K562 (cell line): ENCODE measurements around the gene DIPK1A. TPM values are rescaled to one million over a fixed set of nuclear protein-coding genes. Genes with fewer than 3 reads are reported as not detected.
A peak's percentile ranks its signal among the peaks of the same experiment; 100 is the strongest.

Experiments used
- ATAC-seq: fragments of 200-7000 bp; cut with Tn5 transposase; 3 replicates; pipeline ENCODE4 v1.9.1; 2020; ENCODE audit warnings: moderate library complexity
- BruUV-seq: library from RNA; stranded (reverse); fragments of 400-500 nt; replicated peaks from 2 replicates; lab custom pipeline; 2021; lab: Mats Ljungman, UMichigan
- CTCF ChIA-PET: fragments of 300-600 bp; formaldehyde crosslinking; extraction: SDS; loops from one replicate; lab custom pipeline; 2021; ENCODE audit warnings: low intra/inter-chr PET ratio; lab: Yijun Ruan, JAX
- POLR2A ChIA-PET: fragments of 300-600, 350-650 bp; sonication (Branson Sonifier 250); formaldehyde crosslinking; extraction: SDS; loops from one replicate; lab custom pipeline; 2021; ENCODE audit warnings: antibody characterized with exemption, inconsistent platforms; lab: Yijun Ruan, JAX
- DNase-seq, 4 experiments: peaks; one replicate each; pipeline versions ENCODE4 v3.0.0 to v3.0.0-alpha.2; 2011 to 2018; ENCODE audit warnings: low spot score in 3 of 4, mixed read lengths in 3 of 4; ENCODE audit errors: extremely low read depth in 1 of 4
- FAIRE-seq: peaks from 2 replicates; lab custom pipeline; 2011; peaks lifted over from hg19 to GRCh38; lab: Jason Lieb, UNC
- H2AFZ ChIP-seq: 2 replicates; pipeline ENCODE4 v1.6.0; 2011; ENCODE audit warnings: low read depth, low read length, control low read depth, inconsistent platforms
- H3K27ac ChIP-seq: fragments of 200-600 bp; 3 replicates; pipeline ENCODE4 v1.8.0; 2011; ENCODE audit warnings: low read depth, mild to moderate bottlenecking, control low read depth, inconsistent platforms, low read length, moderate library complexity, mixed read lengths; ENCODE audit errors: extremely low read depth
- H3K27me3 ChIP-seq, 2 experiments: fragments of 300-600 bp in 1 of 2; 2 replicates in 1 of 2; 3 replicates in 1 of 2; pipeline versions ENCODE4 v1.6.0 to v1.8.0; 2011; ENCODE audit warnings: inconsistent platforms in 2 of 2, low read length in 2 of 2, mild to moderate bottlenecking in 1 of 2, mixed read lengths in 1 of 2, moderate library complexity in 1 of 2; ENCODE audit not compliant: control insufficient read depth in 2 of 2, insufficient read depth in 2 of 2
- H3K36me3 ChIP-seq: fragments of 300-600 bp; 3 replicates; pipeline ENCODE4 v1.8.0; 2011; ENCODE audit warnings: mild to moderate bottlenecking, low read length, inconsistent platforms; ENCODE audit not compliant: control insufficient read depth, insufficient read depth
- H3K4me1 ChIP-seq, 2 experiments: fragments of 200-600 bp in 1 of 2; replicated peaks in 1 of 2; 2 replicates in 1 of 2; 3 replicates in 1 of 2; pipeline versions ENCODE4 v1.5.1 to v1.8.0; 2011; ENCODE audit warnings: inconsistent platforms in 2 of 2, low read length in 2 of 2, mild to moderate bottlenecking in 1 of 2, mixed read lengths in 1 of 2, moderate library complexity in 1 of 2; ENCODE audit not compliant: control insufficient read depth in 2 of 2, insufficient read depth in 2 of 2
- H3K4me2 ChIP-seq: 2 replicates; pipeline ENCODE4 v1.6.1; 2011; ENCODE audit warnings: low read length, control low read depth, inconsistent platforms, mixed read lengths; ENCODE audit not compliant: insufficient read depth
- H3K4me3 ChIP-seq: fragments of 200-600 bp; sonication (generic), shearing (Covaris generic); 2 replicates; pipeline ENCODE4 v1.5.1; 2016; ENCODE audit warnings: control low read depth, inconsistent platforms
- H3K79me2 ChIP-seq: fragments of 200-600 bp; 3 replicates; pipeline ENCODE4 v1.8.0; 2011; ENCODE audit warnings: low read length, inconsistent platforms; ENCODE audit not compliant: control insufficient read depth, insufficient read depth
- H3K9ac ChIP-seq, 2 experiments: 2 replicates each; pipeline versions ENCODE4 v1.6.0 to v1.6.1; 2011; ENCODE audit warnings: low read depth in 2 of 2, low read length in 2 of 2, control low read depth in 1 of 2, inconsistent platforms in 1 of 2, mild to moderate bottlenecking in 1 of 2, mixed read lengths in 1 of 2; ENCODE audit not compliant: insufficient read depth in 1 of 2
- H3K9me1 ChIP-seq: one replicate; pipeline ENCODE4 v1.6.0; 2011; ENCODE audit warnings: inconsistent platforms, mild to moderate bottlenecking, low read length, moderate library complexity; ENCODE audit not compliant: control insufficient read depth, insufficient read depth
- H3K9me3 ChIP-seq: replicated peaks from 2 replicates; pipeline ENCODE4 v1.5.1; 2011; ENCODE audit warnings: low read depth, low read length, inconsistent platforms; ENCODE audit not compliant: control insufficient read depth, insufficient read depth
- H4K20me1 ChIP-seq: replicated peaks from 2 replicates; pipeline ENCODE4 v1.6.1; 2011; ENCODE audit warnings: low read length, inconsistent platforms, mixed read lengths; ENCODE audit not compliant: control insufficient read depth, insufficient read depth
- ADNP ChIP-seq: fragments of 200-800 bp; sonication (Bioruptor generic); IDR thresholded peaks from 2 replicates; pipeline ENCODE4 v1.6.1; 2016; ENCODE audit warnings: missing genetic modification characterization, missing compliant biosample characterization
- DACH1 ChIP-seq: fragments of 450-650 bp; IDR thresholded peaks from 2 replicates; pipeline ENCODE4 v1.6.1; 2018; ENCODE audit not compliant: partially characterized antibody
- EHMT2 ChIP-seq: fragments of 450-650 bp; IDR thresholded peaks from 2 replicates; pipeline ENCODE4 v1.6.1; 2018; ENCODE audit warnings: antibody characterized with exemption
- ELF2 ChIP-seq: fragments of 250-450 bp; sonication (Bioruptor Pico); IDR thresholded peaks from 2 replicates; pipeline ENCODE4 v1.5.0; 2021; ENCODE audit warnings: mild to moderate bottlenecking
- FOXK1 ChIP-seq: sonication (generic); formaldehyde crosslinking; IDR thresholded peaks from 2 replicates; pipeline ENCODE4 v1.8.0; 2022; ENCODE audit warnings: missing genetic modification reagents, mild to moderate bottlenecking, borderline replicate concordance
- HNRNPL ChIP-seq: fragments of 200-400 bp; formaldehyde crosslinking; IDR thresholded peaks from 2 replicates; pipeline ENCODE4 v1.6.1; 2017; ENCODE audit warnings: low read depth, mild to moderate bottlenecking, low read length
- KDM1A ChIP-seq, 2 experiments: fragments of 450-650 bp; IDR thresholded peaks; 2 replicates each; pipeline ENCODE4 v1.6.1; 2016; ENCODE audit warnings: mild to moderate bottlenecking in 2 of 2
- KDM4B ChIP-seq, 2 experiments: fragments of 450-650 bp in 1 of 2; sonication (generic) in 1 of 2; IDR thresholded peaks; 2 replicates each; pipeline ENCODE4 v1.6.1; 2016 to 2017; ENCODE audit warnings: borderline replicate concordance in 2 of 2, antibody characterized with exemption in 1 of 2, low read depth in 1 of 2, mild to moderate bottlenecking in 1 of 2
- POLR2B ChIP-seq: fragments of 450-650 bp; IDR thresholded peaks from 2 replicates; pipeline ENCODE4 v1.6.1; 2018; ENCODE audit warnings: low read depth; ENCODE audit not compliant: partially characterized antibody
- SPI1 ChIP-seq: IDR thresholded peaks from 2 replicates; pipeline ENCODE4 v1.6.1; 2011; ENCODE audit warnings: low read depth, low read length, control low read depth, borderline replicate concordance
- THRAP3 ChIP-seq: fragments of 450-650 bp; IDR thresholded peaks from 2 replicates; pipeline ENCODE4 v1.6.1; 2016; ENCODE audit warnings: mild to moderate bottlenecking, inconsistent platforms, borderline replicate concordance
- ZNF146 ChIP-seq: IDR thresholded peaks from one replicate; pipeline ENCODE4 v1.6.1; 2018; ENCODE audit warnings: missing compliant biosample characterization; ENCODE audit not compliant: unreplicated experiment
- ZNF668 ChIP-seq: fragments of 250-450 bp; sonication (Bioruptor Pico); IDR thresholded peaks from 2 replicates; pipeline ENCODE4 v1.8.0; 2022; ENCODE audit warnings: mild to moderate bottlenecking, inconsistent platforms
- WGBS: fragments of 100-300 bp; shearing (Covaris generic); methylation state at CpG from one replicate; pipeline ENCODE4 v1.1.6; 2016; ENCODE audit warnings: low coverage, mixed read lengths; ENCODE audit not compliant: insufficient coverage; ENCODE audit errors: missing lambda C conversion rate; 5-methylcytosine and 5-hydroxymethylcytosine counted together
- in situ Hi-C: fragments of 300-500 bp; cut with MboI; formaldehyde crosslinking; loops from 4 replicates; pipeline ENCODE4 v1.15.0; 2018; ENCODE audit warnings: inconsistent platforms, mixed read lengths
- intact Hi-C: fragments of 100-400 bp; cut with micrococcal nuclease; formaldehyde crosslinking; loops from 2 replicates; pipeline ENCODE4 v1.14.2; 2022
- polyA plus RNA-seq, 8 experiments: library from polyadenylated mRNA; depleted of rRNA in 4 of 8; stranded (reverse) in 5 of 8; unstranded in 3 of 8; fragments of >200 nt; fragmentation: Nextera tagmentation in 2 of 8; fragmentation: Illumina TruSeq in 1 of 8; extraction: Ambion mirVana in 2 of 8; extraction: Trizol in 1 of 8; gene quantifications; 2 replicates each; pipeline versions ENCODE4 v1.2.1 to v1.2.3, GENCODE V29; 2011 to 2014; ENCODE audit warnings: inconsistent platforms in 1 of 8, missing spikeins in 1 of 8
- total RNA-seq, 7 experiments: library from RNA; depleted of rRNA in 6 of 7; stranded (reverse); fragments of >200 nt in 6 of 7; fragmentation: Illumina TruSeq in 2 of 7; extraction: Trizol in 2 of 7; gene quantifications; 2 replicates each; pipeline versions ENCODE4 v1.2.1 to v1.2.3, GENCODE V29; 2011 to 2021; ENCODE audit warnings: low replicate concordance in 1 of 7
- TF ChIP-seq, protein P1 (sequence below): sonication (generic); formaldehyde crosslinking; IDR thresholded peaks from 2 replicates; pipeline ENCODE4 v1.8.0; 2022; ENCODE audit warnings: mild to moderate bottlenecking, missing genetic modification reagents
- TF ChIP-seq, protein P2 (sequence below): fragments of 250-450 bp; sonication (Bioruptor Pico); IDR thresholded peaks from 2 replicates; pipeline ENCODE4 v1.8.0; 2022; ENCODE audit warnings: inconsistent platforms, mild to moderate bottlenecking, moderate library complexity, borderline replicate concordance
- TF ChIP-seq, protein P3 (sequence below): IDR thresholded peaks from 2 replicates; pipeline ENCODE4 v1.6.1; 2014; ENCODE audit warnings: antibody characterized with exemption
- TF ChIP-seq, protein P4 (sequence below): fragments of 450-650 bp; IDR thresholded peaks from 2 replicates; pipeline ENCODE4 v1.6.1; 2017; ENCODE audit warnings: mild to moderate bottlenecking, moderate library complexity

DIPK1A gene
- total and polyA plus RNA-seq, 9 of the 15 experiments (the other 6 are each of a cell fraction or from before 2014, with no cell fraction given): 0.54 to 2.5 (median 1.3) TPM

DNA sequence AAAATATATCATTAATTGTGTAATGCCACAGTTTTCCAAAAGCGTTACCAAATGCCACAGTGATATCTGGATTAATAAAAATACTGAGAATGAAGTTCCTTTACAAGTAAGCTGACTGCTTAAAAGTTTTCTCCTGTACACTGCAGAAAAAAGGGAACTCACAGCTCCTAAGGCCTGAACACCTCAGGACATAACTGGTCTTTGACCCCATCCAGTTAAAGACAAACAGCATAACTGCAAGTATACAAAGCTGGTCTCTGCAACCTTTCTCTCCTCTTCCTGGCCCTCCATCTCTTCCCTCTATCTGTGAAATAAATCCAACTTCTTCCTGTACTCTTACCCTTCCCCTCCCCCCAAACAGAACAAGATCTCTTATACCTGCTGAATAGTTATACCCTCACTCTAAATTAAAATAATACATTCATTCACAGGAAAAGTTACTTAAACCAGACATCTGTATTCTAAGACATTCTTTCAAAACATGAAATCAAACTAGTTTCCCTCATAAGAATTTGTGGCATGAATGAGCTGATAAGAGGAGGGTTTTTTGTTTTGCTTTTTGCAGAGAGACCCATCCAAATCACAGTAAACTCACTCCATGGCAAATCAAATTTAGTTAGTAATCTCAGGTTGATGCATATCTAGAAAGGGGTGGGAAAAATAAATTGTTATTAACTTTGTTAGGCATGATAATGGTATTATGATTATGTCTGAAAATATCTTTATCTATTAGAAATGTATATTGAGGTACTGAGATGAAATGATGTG, 2.9 kb downstream of the DIPK1A start:
- H3K79me2 ChIP-seq: no peaks in the 10 kb centered on the region
- H3K4me2 ChIP-seq: no peak overlapping the region
- H4K20me1 ChIP-seq: no peaks in the 10 kb centered on the region
- peaks cover 27 to 28% of the 10 kb centered on the region in 2 experiments for H3K4me1 ChIP-seq
- no peak for DNase-seq
- 81% methylated on average over 1 of the region's 1 CpG for WGBS
- in situ Hi-C loops (no loop called here), intact Hi-C loops (no loop called here)
- no peak for ATAC-seq
- no peak overlapping the region for H3K9ac ChIP-seq
- ChIA-PET POLR2A (interaction anchor here (1.7 kb wide), 1 partner anchor 124 kb away, joined by 3 read pairs; no protein-coding TSS in a partner anchor), CTCF (interaction anchor here (3.9 kb wide), 1 partner anchor 99 kb away, joined by 44 read pairs; no protein-coding TSS in a partner anchor)
- H3K36me3 ChIP-seq: no peaks in the 10 kb centered on the region
- H3K27me3 ChIP-seq: no peaks in the 10 kb centered on the region
- BruUV-seq: TSS peak; percentile 25
- H2AFZ ChIP-seq: no peak overlapping the region
- FAIRE-seq: no peak
- no peaks in the 10 kb centered on the region for H3K9me1 ChIP-seq
- no peak overlapping the region for H3K27ac ChIP-seq
- no peak overlapping the region for H3K4me3 ChIP-seq
- no peaks in the 10 kb centered on the region for H3K9me3 ChIP-seq
- no peak for TF ChIP-seq POLR2B
- no peak for TF ChIP-seq DACH1
- TF ChIP-seq ELF2 (CRISPR knock-in tag): no peak
- TF ChIP-seq, protein P1, sequence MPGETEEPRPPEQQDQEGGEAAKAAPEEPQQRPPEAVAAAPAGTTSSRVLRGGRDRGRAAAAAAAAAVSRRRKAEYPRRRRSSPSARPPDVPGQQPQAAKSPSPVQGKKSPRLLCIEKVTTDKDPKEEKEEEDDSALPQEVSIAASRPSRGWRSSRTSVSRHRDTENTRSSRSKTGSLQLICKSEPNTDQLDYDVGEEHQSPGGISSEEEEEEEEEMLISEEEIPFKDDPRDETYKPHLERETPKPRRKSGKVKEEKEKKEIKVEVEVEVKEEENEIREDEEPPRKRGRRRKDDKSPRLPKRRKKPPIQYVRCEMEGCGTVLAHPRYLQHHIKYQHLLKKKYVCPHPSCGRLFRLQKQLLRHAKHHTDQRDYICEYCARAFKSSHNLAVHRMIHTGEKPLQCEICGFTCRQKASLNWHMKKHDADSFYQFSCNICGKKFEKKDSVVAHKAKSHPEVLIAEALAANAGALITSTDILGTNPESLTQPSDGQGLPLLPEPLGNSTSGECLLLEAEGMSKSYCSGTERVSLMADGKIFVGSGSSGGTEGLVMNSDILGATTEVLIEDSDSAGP (CRISPR knock-in tag): no peak
- TF ChIP-seq, protein P2, sequence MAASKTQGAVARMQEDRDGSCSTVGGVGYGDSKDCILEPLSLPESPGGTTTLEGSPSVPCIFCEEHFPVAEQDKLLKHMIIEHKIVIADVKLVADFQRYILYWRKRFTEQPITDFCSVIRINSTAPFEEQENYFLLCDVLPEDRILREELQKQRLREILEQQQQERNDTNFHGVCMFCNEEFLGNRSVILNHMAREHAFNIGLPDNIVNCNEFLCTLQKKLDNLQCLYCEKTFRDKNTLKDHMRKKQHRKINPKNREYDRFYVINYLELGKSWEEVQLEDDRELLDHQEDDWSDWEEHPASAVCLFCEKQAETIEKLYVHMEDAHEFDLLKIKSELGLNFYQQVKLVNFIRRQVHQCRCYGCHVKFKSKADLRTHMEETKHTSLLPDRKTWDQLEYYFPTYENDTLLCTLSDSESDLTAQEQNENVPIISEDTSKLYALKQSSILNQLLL: no peak
- no peak for TF ChIP-seq EHMT2
- TF ChIP-seq SPI1: peak; percentile 65; the same call in 1 of the 2 replicates
- no peak for TF ChIP-seq ZNF146
- peak; percentile 59 to 63; a peak in 3 of 4 replicates for TF ChIP-seq KDM1A (IDR thresholded peaks at IDR 0.05)
- no peak for TF ChIP-seq FOXK1 (CRISPR knock-in tag)
- TF ChIP-seq THRAP3: no peak
- TF ChIP-seq ADNP (tag): no peak
- TF ChIP-seq ZNF668: no peak
- TF ChIP-seq HNRNPL: no peak
- TF ChIP-seq KDM4B (IDR thresholded peaks at IDR 0.05; ENCODE audit: borderline replicate concordance in 2 of 2, low read depth in 1 of 2): no peak
- TF ChIP-seq, protein P3, sequence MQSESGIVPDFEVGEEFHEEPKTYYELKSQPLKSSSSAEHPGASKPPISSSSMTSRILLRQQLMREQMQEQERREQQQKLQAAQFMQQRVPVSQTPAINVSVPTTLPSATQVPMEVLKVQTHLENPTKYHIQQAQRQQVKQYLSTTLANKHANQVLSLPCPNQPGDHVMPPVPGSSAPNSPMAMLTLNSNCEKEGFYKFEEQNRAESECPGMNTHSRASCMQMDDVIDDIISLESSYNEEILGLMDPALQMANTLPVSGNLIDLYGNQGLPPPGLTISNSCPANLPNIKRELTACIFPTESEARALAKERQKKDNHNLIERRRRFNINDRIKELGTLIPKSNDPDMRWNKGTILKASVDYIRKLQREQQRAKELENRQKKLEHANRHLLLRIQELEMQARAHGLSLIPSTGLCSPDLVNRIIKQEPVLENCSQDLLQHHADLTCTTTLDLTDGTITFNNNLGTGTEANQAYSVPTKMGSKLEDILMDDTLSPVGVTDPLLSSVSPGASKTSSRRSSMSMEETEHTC: no peak
- TF ChIP-seq, protein P4, sequence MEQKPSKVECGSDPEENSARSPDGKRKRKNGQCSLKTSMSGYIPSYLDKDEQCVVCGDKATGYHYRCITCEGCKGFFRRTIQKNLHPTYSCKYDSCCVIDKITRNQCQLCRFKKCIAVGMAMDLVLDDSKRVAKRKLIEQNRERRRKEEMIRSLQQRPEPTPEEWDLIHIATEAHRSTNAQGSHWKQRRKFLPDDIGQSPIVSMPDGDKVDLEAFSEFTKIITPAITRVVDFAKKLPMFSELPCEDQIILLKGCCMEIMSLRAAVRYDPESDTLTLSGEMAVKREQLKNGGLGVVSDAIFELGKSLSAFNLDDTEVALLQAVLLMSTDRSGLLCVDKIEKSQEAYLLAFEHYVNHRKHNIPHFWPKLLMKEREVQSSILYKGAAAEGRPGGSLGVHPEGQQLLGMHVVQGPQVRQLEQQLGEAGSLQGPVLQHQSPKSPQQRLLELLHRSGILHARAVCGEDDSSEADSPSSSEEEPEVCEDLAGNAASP: no peak
